Measurements from ENCODE around the gene NBPF26. TPM values are rescaled to one million over a fixed set of nuclear protein-coding genes. Genes with fewer than 3 reads are reported as not detected.
"Not testable (repeated sequence)": the region's sequence is repeated elsewhere in the genome, so short reads cannot be mapped to it uniquely, and the experiment has no call there.

Gene NBPF26
- total and polyA plus RNA-seq, 2 of the 8 experiments (the other 6 are each of a cell fraction or from before 2014, with no cell fraction given): 3.4 to 4.7 TPM

- H2AK5ac ChIP-seq (ENCODE audit: low read depth, low read length); H2BK20ac ChIP-seq (ENCODE audit: low read length); H4K8ac ChIP-seq (ENCODE audit: extremely low read depth, insufficient read depth, low read length); FAIRE-seq; H4K20me1 ChIP-seq (replicated peaks in 1 of 2; ENCODE audit: control insufficient read depth in 1 of 2, insufficient read depth in 2 of 2, low read length in 2 of 2); H3K79me2 ChIP-seq (ENCODE audit: control insufficient read depth in 1 of 2, insufficient read depth in 2 of 2, low read length in 2 of 2); H3K4ac ChIP-seq (replicated peaks; ENCODE audit: insufficient read length, low read depth, low read length); H2AFZ ChIP-seq (ENCODE audit: low read length); H2BK120ac ChIP-seq (replicated peaks; ENCODE audit: low read depth, low read length); CTCF ChIA-PET (ENCODE audit: partially characterized antibody); H4K91ac ChIP-seq (replicated peaks; ENCODE audit: insufficient read length, low read length); DNase-seq (ENCODE audit: low read depth in 1 of 2, low spot score in 2 of 2); H3K4me1 ChIP-seq (replicated peaks in 1 of 4; ENCODE audit: control insufficient read depth in 3 of 4, insufficient read depth in 4 of 4, low read length in 3 of 4); H3K27me3 ChIP-seq (replicated peaks in 1 of 4; ENCODE audit: control insufficient read depth in 3 of 4, extremely low read depth in 1 of 4, insufficient read depth in 3 of 4, low read length in 3 of 4); H3K79me1 ChIP-seq (ENCODE audit: low read depth, low read length); H3K23me2 ChIP-seq (ENCODE audit: low read depth, low read length); H2BK15ac ChIP-seq (ENCODE audit: low read length); H3K23ac ChIP-seq (ENCODE audit: insufficient read length); H3K14ac ChIP-seq (ENCODE audit: insufficient read length); H2BK5ac ChIP-seq (ENCODE audit: low read depth, low read length); H3K9ac ChIP-seq (replicated peaks in 1 of 4; ENCODE audit: extremely low read depth in 1 of 4, low read depth in 3 of 4, low read length in 3 of 4); H2BK12ac ChIP-seq (ENCODE audit: low read depth, low read length); H4K5ac ChIP-seq (ENCODE audit: insufficient read length, low read depth, low read length); H3K18ac ChIP-seq (ENCODE audit: extremely low read depth, low read length); H3K56ac ChIP-seq (replicated peaks; ENCODE audit: insufficient read length, low read depth, low read length); H3K4me2 ChIP-seq (ENCODE audit: insufficient read depth in 1 of 2, low read depth in 2 of 2, low read length in 2 of 2); POLR2A ChIA-PET (ENCODE audit: partially characterized antibody); H3K36me3 ChIP-seq (ENCODE audit: control insufficient read depth in 2 of 4, insufficient read depth in 4 of 4, low read length in 3 of 4); H3K27ac ChIP-seq (ENCODE audit: low read depth, low read length); H3K9me3 ChIP-seq (ENCODE audit: insufficient read depth in 2 of 2, low read depth in 1 of 2, low read length in 1 of 2): not testable (repeated sequence)
- H3K4me3 ChIP-seq (ENCODE audit: extremely low read depth in 1 of 4, insufficient read depth in 2 of 4, low read depth in 3 of 4, low read length in 4 of 4): peak overlapping the region in 2 of 4 experiments; percentile 27 to 52; a peak in 3 of 8 replicates
- no CpG with 5 or more reads among the region's 21 CpGs for WGBS, 2 experiments (ENCODE audit: extremely low coverage in 1 of 2, insufficient coverage in 1 of 2, insufficient read length in 1 of 2, insufficient replicate concordance in 2 of 2, low coverage in 1 of 2, low lambda C conversion rate in 2 of 2, missing lambda C conversion rate in 1 of 2)
Measured at GRCh38 chr1:120844945-120845330, 121.2 kb downstream of the NBPF26 start.
